Pons (tissue), 1 donor: ENCODE results near the gene PLEKHA1.

ENCODE experiments used
- DNase-seq: peaks from one replicate; pipeline ENCODE4 v3.0.0-alpha.2; 2016; ENCODE audit warnings: low spot score

Gene PLEKHA1

DNA sequence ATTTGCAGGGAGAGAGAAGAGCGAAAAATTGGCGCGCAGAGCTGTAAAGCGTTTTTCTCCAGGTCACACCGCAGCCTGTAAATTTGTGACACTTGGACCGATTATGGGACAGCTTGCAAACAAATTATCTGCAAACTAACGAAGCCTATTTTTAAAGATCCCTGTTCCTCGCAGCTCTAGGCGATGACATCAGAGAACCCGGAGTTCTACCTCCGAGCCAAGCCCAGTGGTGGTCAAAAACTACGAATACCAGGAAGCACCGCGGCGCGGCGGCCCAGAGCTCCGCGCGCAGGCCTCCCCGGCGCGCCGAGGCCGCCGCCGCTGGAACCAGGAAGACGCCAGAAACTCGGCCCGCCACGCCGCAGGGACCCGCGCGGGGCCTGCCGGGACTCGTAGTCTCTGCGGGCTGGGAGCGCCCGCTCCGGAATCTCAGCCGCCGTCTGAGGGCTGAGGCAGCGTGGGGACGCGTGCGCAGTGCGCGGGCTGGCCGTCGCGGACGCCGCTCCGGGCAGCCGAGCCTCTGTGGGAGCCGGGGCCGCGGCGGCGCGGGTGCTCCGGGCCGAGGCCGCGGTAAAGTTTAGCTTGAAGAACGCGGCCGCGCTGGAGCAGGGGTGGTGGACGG lies at the start of gene PLEKHA1:
Gene PLEKHA1 (plus strand): TSS at position 472 of the 622 bp plus-strand sequence. CDS start 18,493 bp downstream, outside the sequence.
- DNase-seq, result peak; percentile 96

DNA sequence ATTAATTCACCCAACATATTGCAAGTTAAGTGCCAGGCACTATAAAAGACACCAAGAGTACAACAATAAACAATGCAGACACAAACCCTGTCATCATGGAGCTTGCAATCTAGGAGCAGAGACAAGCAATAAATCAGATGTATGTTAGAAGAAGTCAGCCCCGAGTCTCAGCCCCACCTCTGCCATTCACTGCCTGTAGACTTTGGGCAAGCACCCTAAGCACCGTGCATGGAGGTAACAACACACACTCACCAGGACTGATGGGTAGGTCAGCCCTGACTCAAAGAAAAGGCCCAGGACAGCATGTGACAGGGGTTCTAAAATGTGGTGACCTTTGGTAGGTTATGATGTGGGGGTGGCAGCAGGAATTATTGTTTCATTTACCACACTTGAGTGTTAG lies 49.3 kb upstream of the PLEKHA1 start:
- no peak for DNase-seq

DNA sequence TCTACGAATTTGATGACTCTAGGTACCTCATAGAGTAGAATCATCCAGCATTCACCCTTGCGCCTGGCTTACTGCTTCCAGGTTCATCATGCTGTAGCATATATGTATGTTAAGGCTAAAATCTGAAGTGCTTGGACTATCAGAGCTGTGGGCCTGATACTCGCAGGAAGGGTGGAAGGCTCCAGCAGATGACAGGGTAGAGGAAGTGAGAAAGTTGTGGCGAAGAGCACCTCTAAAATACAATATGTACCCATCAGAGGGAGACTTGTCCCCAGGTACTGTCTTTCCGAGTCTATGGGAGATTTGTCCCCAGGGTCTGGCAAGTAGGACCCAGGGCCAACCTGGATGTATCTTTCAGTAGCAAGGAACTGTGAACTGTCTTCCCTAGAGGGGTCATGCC lies 48.1 kb upstream of the PLEKHA1 start:
- DNase-seq, result no peak

DNA sequence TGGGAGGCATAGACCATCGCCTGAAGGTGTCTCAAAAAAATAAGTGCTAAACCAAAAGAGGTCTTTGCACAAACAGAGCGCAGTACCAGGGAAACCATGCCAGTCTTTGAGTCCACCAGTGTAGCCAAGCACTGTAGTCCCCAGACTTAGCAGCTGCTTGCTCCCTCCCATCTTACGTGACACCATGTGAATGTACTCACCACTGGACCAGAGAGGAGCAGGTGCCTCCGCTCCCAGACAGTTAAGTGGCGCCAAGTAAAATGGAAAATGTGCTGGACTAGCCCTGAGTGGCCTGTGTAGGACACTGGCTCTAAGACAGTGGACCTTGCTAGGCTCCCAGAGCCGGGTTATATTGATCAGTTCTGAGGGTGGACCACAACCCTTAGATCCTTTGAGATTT lies 47.7 kb upstream of the PLEKHA1 start:
- DNase-seq, result no peak

DNA sequence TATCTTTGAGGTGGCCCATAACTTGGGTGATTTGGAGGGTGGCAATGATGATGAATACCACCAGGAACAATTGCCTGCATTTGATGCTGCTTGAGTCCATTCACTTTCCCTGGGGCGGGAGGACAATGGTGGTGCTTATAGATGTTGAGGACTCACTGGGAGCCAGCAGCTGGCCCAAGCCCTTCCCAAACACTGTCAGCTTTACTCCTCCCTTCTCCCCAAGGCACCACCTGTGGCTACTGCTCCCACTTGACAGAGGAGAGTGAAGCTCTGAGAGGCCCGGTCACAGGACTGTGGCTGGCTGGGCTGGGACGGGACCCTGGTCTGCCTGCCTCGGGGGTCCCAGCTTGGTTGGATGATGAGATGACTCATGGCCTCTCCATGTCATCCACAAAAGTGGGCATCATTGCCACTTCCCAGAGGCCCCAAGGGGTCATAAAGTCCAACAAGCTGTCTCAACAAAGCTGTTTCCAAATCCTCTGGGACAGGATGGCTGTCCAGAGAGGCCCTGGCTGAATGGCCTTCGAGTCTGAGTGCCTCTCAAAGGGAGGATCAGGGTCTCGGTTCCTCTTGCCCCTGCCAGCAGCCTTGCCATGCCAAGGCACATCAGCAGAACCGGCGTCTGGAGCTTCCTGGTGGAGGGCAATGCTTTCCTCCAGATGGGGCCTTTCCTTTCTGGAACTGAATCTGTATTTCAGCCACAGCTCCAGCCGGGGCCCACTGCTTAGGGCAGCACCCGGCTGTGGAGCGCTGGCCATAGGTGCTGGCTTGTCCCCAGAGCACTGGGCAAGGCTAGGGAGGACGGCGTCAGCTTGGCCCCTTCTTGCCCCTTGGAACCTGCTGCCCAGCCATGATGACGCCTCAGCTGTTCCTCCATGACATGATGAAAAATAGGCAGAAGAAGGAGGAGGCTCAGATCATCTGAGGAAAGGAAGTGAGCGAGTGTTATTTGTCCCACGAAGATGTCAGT lies 47.0 kb upstream of the PLEKHA1 start:
- DNase-seq, result no peak

DNA sequence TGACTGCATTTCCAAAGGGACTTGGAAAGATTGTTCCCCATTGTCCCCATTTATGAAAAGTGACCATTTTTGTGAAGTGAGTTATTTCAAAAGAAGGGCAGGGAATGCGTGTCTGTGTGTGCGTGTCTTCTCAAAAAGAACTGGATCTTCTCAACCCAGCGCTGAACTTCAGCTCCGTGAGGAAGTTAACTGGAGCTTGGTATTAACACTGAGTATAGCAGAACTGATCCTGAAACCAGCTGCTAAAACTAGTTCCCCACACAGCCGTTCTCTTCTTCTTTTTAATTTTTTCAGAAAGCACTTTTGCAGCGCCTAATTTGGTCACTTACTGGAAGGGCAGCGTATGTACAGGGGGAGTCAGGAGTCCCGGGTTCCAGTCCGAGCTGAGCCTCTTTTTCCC lies 45.8 kb upstream of the PLEKHA1 start:
- no peak for DNase-seq

DNA sequence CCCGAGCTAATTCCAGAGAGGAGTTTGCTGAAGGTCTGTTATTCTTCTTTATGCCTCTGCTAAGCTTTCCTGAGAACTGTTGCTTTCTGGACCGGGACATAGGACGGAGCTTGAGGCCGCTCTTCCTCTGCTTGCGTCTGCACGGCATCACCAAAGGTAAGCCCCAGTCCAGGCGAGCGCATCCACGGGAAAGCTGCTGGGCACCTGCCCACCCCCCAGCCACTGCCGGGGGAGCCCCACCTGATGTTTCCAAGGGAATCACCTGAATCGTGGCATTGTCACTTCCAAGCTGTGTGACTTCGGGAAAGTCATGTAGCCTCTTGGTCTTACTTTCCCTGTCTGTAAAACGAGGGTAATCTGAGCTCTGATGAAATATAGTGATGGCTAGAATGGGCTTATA lies 45.1 kb upstream of the PLEKHA1 start:
- no peak for DNase-seq

DNA sequence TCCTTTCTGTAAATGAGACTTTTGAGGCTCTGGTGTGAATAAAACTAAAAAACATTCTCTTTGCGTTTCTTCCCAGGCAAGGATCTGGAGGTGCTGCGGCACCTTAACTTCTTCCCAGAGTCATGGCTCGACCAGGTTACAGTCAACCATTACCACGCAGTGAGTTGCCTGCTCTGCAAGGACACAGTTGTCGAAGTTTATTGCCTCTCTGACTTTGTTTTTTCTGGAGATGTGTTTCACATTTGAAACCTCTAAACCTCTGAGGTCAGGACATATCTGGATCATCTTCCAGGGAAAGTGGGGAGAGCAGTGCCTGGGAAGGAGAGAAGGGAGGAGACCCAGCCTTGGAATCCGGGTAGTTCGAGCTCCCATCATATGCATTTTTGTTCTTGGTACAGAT lies 43.4 kb upstream of the PLEKHA1 start:
- DNase-seq, result no peak

DNA sequence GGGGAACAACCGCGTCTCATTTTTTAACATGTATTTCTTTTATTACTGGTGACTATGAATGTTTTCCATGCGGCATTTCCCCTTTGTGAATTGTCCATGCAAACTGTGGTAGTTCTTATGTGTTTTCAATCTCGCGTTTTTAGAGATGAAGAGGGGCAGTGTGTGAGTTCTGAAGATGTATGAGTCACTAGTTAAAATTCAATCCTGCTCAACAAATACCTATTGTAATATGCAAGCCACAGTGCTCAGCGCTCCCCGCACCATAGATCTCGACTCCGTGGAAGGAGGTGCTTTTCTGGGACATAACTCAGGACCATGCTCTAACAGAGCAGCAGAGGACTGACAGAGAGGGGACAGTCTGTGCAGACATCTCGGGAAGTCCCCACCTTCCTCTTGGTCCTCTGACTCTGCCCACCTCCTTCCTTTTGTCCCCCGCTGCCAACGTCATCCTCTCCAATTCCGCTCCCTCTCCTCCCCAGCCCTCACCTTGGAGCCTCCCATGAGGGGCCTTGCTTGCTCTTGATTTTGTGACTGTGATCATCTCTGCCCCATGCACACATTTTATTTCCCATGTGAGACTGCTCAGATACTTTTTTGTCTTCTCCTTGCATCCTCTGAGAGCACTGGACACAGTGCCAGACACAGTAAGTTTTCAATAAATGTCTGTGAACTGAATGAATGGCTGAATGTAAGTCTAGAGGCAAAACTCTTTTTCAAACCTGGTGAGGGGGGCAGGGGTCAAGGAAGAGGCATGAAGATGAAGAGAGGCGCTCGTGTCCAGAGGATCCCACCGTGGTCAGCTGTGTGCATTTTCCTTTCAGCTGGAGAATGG lies 42.7 kb upstream of the PLEKHA1 start:
- peak; percentile 97 for DNase-seq

DNA sequence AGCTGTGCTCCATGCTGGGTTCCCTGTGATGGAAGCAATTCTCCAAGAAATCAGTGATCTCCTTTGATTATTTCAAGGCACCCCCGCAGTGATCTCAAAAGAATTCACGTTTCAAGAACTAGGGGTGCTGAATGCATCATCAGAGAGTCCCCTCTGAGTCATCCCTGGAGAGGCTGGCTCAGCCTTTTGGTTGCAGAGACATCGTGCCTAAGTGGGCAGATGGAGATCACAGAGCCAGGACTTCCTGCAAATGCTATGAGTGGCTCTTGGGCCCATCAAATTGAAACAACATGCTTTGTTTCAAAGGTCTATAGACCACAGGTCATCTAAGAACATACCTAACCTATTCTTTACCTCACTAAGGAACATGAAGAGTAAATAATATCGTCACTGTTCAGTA lies 41.5 kb upstream of the PLEKHA1 start:
- no peak for DNase-seq

DNA sequence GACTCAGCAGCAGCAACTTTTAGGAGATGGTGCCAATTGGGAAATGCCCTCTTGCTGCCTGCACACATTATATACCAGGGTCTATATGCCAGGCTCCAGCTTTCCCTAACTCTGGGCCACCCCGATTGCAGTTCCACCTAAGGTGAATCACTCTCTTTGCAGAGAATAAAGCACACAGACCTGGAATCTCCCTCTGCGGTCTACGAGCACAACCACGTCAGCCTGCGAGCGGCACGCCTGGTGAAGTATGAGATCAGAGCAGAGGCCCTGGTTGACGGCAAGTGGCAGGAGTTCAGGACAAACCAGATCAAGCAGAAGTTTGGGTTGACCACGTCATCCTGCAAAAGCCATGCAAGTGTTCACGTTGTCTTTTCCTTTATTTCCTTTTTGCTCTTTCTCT lies 38.2 kb upstream of the PLEKHA1 start:
- no peak for DNase-seq

DNA sequence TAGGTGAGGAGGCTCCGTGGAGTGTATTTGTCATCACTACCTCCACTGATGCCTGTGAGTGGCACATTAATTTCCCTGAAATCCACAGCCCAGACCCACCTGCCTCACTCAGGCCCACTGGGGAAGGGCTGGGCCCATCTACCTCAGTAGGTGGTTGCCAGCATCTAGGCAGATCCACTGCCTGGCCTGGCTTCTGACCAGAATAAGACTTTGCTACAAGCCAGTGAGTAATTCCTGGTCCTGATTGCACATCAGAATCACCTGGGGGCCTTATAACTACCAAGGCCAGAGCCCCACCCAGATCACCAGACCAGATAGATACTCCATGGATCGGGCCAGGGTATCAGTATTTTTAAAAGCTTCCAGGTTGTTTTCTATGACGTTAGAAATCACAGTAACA lies 37.5 kb upstream of the PLEKHA1 start:
- DNase-seq, result no peak

DNA sequence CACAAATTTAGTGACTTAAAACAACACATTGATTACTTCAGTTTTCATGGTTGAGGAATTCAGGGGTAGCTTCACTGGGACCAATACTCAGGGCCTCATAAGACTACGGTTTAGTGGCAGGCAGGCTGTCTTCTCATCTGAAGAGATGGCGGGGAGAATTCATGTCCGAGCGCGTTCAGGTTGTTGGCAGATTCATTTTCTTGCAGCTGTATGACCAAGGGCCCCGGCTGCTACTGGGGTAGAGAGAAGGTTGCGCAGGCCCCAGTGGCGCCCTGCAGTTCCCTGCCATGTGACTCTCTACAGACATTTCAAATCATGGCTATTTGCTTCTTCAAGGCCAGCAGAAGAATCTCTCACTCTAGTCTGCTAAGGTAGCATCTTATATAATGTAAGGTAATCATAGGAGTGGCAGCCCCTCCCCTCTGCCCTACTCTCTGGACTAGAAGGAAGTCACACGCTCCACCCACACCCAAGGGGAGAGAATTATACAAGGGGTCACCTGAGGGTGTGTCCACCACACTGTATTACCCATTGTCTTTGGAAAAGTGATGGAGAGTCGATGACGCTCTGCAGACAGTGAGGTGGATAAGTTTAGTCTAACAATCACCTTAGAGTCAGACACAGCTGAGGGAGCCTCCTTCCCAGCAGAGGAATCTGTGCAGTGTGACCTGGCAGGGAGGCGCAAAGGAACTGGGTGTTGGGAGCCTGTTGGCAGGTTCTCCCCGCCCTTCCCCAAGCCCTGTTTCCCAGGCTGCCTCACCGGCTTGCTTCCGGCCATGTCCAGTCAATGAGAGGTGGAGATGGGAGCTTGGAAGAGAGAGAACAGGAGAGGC lies 35.7 kb upstream of the PLEKHA1 start:
- no peak for DNase-seq

DNA sequence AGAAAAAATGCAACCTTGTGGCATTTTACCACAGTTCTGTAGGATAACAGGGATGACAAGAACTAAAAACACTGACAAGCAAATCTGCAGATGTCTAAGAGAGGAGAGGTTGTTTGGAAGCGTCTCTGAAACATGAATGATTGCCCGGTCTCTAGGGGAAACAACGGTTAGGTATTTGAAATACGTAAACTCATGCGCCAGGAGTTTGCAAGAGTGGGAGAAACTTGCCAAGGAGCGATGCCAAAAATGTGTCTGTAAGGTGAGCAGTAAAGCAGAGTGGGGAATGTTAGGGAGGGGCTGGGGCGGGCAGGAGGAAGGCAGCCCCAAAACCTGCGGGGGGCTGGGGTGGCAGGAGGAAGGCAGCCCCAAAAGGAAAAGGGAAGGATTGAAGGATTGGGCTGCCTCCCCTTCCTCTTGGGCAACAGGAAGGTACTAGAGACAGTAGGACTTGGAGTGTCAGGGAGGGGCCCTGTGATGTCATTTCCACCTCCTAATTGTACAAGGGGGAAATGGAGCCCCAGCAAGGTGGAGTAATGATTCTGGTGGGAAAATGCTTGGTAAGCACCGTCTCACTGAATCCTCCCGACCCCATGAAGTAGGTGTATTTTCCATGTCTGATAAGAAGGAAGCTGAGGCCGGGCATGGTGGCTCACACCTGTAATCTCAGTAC lies 33.2 kb upstream of the PLEKHA1 start:
- no peak for DNase-seq

DNA sequence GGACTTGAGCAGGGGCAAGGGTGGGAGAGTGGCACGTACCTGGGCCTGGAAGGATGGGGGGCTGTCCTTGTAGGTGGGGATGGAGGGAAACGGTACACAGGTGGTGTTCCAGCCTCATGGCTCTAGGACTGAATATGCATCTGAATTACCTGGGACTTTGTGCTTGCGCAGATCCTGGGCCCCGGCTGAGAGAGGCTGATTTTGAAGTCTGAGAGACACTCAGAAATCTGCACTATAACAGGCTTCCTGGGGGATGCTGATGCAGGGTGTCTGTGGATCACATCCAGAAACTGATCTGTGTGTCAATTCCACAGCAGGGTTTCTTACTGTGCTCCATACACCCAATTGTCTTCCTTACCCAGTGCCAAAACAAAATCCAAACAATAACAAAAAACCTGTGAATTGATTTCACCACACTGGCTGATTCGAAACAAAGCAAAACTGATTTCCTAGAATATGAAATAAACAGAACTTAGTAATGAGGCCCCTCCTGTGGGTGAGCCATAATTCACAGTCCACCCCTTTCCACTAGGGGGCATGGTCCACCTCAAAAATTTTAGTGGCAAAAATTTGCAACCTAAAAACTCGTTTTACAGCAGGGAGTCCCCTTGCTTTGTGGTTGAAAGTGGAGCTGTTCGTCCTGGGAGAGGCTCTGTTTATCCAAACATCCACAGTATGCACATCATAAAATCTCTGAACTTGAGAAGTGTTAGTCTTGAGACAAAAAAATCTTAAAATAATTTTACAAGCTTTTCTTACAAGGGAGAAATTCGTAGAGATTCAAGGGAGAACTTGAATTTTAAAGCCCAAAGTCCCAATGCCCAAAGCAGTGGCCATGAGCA lies 32.0 kb upstream of the PLEKHA1 start:
- peak; percentile 90 for DNase-seq

DNA sequence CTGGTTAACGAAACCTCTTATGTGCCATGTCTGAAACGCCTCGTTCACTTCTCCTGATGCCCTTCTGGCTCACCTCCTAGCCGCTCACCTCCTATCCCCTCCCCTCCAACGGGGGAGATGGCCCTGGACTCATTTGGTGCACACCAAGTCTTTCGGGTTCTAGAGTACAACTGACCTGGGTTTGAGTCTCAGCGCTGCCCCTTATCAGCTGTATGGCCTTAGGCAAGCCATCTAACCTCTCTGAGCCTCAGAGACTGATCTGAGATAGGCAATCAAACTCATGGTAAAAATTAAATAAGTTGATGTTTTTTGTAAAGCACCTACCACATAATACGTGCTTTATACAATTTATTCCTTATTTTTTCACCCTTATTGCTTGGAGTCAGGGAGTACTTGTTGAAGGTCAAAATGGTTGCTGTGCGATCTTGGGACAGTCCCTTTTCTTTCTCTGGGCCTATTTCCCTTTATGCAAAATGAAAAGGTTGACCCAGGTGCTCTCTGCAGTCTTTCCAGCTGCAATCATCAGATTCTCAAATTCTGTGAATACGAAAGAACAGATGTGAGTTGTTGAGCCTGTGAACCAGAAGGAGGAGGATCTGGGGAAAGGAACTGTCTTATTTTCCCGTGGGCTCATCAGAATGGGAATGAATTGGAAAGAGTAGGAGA lies 31.2 kb upstream of the PLEKHA1 start:
- DNase-seq, result no peak

DNA sequence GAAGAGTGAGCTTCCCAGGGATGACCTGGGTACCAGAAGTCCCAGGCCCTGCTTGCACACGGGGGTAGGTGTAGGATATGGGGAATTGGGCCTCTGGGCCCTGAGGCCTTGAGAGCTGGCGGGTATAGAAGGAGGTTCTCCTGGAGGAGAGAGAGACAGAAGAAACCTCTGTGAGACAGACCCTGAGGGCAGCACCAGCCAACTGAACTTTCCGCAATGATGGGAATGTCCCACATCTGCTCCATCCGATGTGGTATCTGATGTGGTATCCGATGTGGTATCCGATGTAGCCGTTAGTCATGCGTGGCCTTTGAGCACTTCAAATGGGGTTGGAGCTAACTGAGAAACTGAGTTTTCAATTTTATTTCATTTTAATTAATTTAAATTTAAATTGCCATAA lies 30.6 kb upstream of the PLEKHA1 start:
- no peak for DNase-seq

DNA sequence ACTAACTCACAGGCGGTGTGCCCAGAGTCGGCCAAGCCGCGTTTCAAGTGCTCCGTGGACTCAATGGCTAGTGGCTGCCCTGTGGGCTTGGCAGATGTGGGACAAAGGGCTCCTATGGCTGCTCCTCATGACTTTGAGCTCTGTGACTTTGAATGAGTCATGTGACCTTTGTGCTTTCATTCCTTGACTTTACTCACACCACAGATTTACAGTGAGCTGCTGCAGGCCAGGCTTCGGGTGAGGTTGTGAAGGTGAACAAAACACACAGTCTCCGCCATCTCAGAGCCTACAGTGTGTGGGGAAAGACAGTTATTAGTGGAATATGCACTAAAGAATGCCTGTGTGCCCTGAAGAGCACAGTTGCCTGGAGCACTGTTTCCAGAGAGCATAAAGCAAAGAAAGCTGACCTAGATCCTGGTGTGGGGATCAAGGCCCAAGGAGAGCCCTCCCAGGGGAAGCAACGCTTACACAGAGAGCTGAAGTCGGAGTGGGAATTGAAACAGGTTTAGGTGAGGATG lies 29.7 kb upstream of the PLEKHA1 start:
- DNase-seq, result peak; percentile 88

DNA sequence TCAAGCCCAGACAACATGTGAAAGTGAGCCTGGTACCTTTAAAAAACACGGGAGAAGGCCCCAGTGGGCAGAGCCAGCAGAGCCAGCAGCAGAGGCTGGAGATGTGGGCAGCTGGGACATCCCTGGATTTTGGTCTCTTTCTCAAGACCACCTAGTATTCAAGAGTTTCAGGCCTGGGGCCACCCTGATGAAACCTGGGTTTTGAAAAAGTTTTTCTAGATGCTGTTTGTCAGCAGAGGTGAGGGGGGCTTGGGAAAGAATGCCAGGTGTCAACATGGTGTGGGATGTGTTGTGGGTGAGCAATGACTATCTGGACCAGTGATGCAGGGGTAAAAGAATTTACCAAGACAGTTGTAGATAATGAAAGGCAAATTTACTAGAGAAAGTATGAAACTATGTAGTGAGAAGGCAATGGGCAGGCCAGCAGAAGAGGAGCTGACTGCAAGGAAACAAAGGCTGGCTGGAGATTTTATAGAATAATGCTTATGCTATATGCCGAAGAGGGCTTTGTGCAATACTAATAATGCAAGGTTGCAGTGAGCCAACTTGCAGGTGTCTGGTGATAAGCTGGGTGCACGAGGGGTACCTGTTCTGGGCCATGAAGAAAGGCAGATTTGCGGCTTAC lies 28.1 kb upstream of the PLEKHA1 start:
- no peak for DNase-seq
